ENCODE results near the gene CCR7. TPM values are rescaled to one million over a fixed set of nuclear protein-coding genes. Genes with fewer than 3 reads are reported as not detected.

CCR7 gene
- total and polyA plus RNA-seq, 10 donors: 29.0 to 79.1 (median 55.0) TPM

DNA sequence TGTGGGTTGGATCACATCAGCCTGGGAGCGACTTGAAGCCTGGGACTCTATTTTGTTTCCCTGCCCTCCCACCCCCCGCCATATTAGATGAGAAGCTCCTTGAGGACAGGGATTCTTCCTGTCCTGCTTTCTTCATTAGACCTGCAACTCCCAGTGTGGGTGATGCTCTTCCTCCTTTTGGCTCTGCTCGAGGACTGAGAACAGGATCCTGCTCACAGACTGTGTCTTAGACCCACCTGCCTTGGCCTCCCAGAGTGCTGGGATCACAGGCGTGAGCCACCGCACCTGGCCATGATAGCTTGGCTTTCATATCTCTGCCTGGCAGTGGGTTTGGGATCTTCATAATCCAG is 42.3 kb downstream of the CCR7 start:
- Histone ChIP-seq H3K9me3 (peaks cover 0 to 21% (median 8%) of the 10 kb centered on the region in 8 donors), H3K36me3 (no peaks in the 10 kb centered on the region), H3K27ac (peak overlapping the region in 4 of 8 donors; percentile 26 to 61 (median 52)), H3K27me3 (replicated peaks in 1 of 7) (no peaks in the 10 kb centered on the region), H3K4me3 (no peak overlapping the region), H3K4me1 (peaks cover 0 to 36% (median 8%) of the 10 kb centered on the region in 6 donors)
- 89 to 95% (median 92%) methylated on average over 3 to 5 of the region's 5 CpGs for WGBS, 5 donors
- intact Hi-C loops (cut with DNase I; ENCODE audit: low total_unique reads): loop anchor here (10.0 kb wide), 1 partner anchor 48 kb away; no protein-coding TSS in a partner anchor
- DNase-seq: no peak
- no peak for TF ChIP-seq POLR2A (IDR thresholded peaks at IDR 0.05)
- TF ChIP-seq POLR2AphosphoS5 (IDR thresholded peaks at IDR 0.05): no peak
- no peak for TF ChIP-seq CTCF (IDR thresholded peaks at IDR 0.05 in 8 of 11, conservative IDR thresholded peaks at IDR 0.05 in 3 of 11)

DNA sequence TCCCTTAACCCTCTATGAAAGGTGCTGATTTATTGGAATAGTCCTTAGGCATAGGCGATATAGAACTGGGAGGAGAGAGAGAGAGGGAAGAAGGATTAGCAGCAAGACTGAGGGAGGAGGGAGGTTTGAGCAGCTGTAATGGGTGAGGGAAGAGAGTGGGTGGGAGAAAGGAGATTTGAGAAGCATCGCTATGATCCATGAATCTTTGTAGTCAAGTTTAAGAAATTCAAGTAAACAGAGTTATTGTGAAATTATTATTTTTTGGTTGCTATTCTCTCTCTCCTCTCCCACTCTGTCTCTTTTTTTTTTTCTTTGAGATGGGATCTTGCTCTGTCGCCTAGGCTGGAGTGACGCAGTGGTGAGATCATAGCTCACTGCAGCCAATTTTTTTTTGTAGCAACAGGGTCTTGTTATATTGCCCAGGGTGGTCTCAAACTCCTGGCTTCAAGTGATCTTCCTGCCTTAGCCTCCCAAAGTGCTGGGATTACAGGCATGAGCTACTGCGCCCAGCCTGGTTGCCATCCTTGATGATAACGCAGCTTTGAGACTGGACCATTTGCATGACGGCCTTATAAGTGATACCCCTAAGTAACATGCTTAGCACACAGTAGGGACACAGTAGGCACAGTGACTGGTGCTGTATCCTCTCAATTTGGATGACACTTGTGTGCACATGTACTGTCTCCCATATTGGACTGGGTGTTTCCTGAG is 42.9 kb downstream of the CCR7 start:
- whole genome bisulfite sequencing, 5 donors: 90 to 97% (median 90%) methylated on average over 7 of the region's 7 CpGs
- TF ChIP-seq POLR2A (IDR thresholded peaks at IDR 0.05): no peak
- no peak for TF ChIP-seq POLR2AphosphoS5 (IDR thresholded peaks at IDR 0.05)
- no peak for TF ChIP-seq CTCF (IDR thresholded peaks at IDR 0.05 in 8 of 11, conservative IDR thresholded peaks at IDR 0.05 in 3 of 11)
- Histone ChIP-seq H3K27ac (peak overlapping the region in 4 of 8 donors; percentile 26 to 61 (median 52)), H3K4me3 (no peak overlapping the region), H3K27me3 (replicated peaks in 1 of 7) (no peaks in the 10 kb centered on the region), H3K4me1 (peaks cover 2 to 38% (median 13%) of the 10 kb centered on the region in 6 donors), H3K9me3 (peaks cover 0 to 21% (median 8%) of the 10 kb centered on the region in 8 donors), H3K36me3 (no peaks in the 10 kb centered on the region)
- intact Hi-C loops (cut with DNase I; ENCODE audit: low total_unique reads): loop anchor here (10.0 kb wide), 1 partner anchor 48 kb away; no protein-coding TSS in a partner anchor
- no peak for DNase-seq

- H3K4me1 ChIP-seq: peaks cover 16 to 52% (median 27%) of the 10 kb centered on the region in 6 donors
- no peaks in the 10 kb centered on the region for H3K27me3 ChIP-seq (replicated peaks in 1 of 7)
- peak overlapping the region in 5 of 8 donors; percentile 17 to 61 (median 35) for H3K27ac ChIP-seq
- peaks cover 0 to 19% (median 8%) of the 10 kb centered on the region in 8 donors for H3K9me3 ChIP-seq
- no peaks in the 10 kb centered on the region for H3K36me3 ChIP-seq
- DNase-seq: peak; percentile 67
- 93 to 96% (median 95%) methylated on average over 8 to 14 of the region's 14 CpGs for WGBS, 5 donors
- intact Hi-C loops (cut with DNase I; ENCODE audit: low total_unique reads): loop anchor here (10.0 kb wide), 1 partner anchor 46 kb away; no protein-coding TSS in a partner anchor
- H3K4me3 ChIP-seq: no peak overlapping the region
- no peak for TF ChIP-seq POLR2A (IDR thresholded peaks at IDR 0.05)
- TF ChIP-seq CTCF (IDR thresholded peaks at IDR 0.05 in 8 of 11, conservative IDR thresholded peaks at IDR 0.05 in 3 of 11): no peak
- TF ChIP-seq POLR2AphosphoS5 (IDR thresholded peaks at IDR 0.05): no peak
Measured at GRCh38 chr17:40520991-40521453, 44.2 kb downstream of the CCR7 start.

GRCh38 chr17:40519089-40519775 is 46.0 kb downstream of the CCR7 start:
- Histone ChIP-seq H3K9me3 (peaks cover 0 to 2% (median 0%) of the 10 kb centered on the region in 8 donors), H3K4me1 (peaks cover 25 to 69% (median 39%) of the 10 kb centered on the region in 6 donors), H3K27me3 (replicated peaks in 1 of 7) (no peaks in the 10 kb centered on the region), H3K4me3 (no peak overlapping the region), H3K36me3 (no peaks in the 10 kb centered on the region), H3K27ac (no peak overlapping the region)
- WGBS, 5 donors: 88 to 96% (median 91%) methylated on average over 3 to 5 of the region's 5 CpGs
- intact Hi-C loops (cut with DNase I; ENCODE audit: low total_unique reads): no loop called here
- TF ChIP-seq CTCF (IDR thresholded peaks at IDR 0.05 in 8 of 11, conservative IDR thresholded peaks at IDR 0.05 in 3 of 11): no peak
- TF ChIP-seq POLR2AphosphoS5 (IDR thresholded peaks at IDR 0.05): no peak
- no peak for TF ChIP-seq POLR2A (IDR thresholded peaks at IDR 0.05)
- peak; percentile 64 for DNase-seq

Measured in spleen (tissue), 11 donors.